Endodermal cell (in vitro differentiated cells): ENCODE results near the gene PSMG4. TPM values are rescaled to one million over a fixed set of nuclear protein-coding genes. Genes with fewer than 3 reads are reported as not detected.

Source experiments
- DNase-seq: peaks from one replicate; pipeline ENCODE4 v3.0.0-alpha.2; 2017
- H3K27ac ChIP-seq: 2 replicates; pipeline ENCODE4 v1.5.1; 2013; ENCODE audit warnings: mild to moderate bottlenecking, low read depth, low read length, moderate library complexity
- H3K27me3 ChIP-seq: 2 replicates; pipeline ENCODE4 v1.6.1; 2013; ENCODE audit warnings: mild to moderate bottlenecking, low read length, moderate library complexity; ENCODE audit not compliant: insufficient read depth, control insufficient read depth, poor library complexity, severe bottlenecking
- H3K36me3 ChIP-seq: 2 replicates; pipeline ENCODE4 v1.7.0; 2013; ENCODE audit warnings: mild to moderate bottlenecking, low read length, moderate library complexity; ENCODE audit not compliant: control insufficient read depth, insufficient read depth
- H3K4me1 ChIP-seq: one replicate; pipeline ENCODE4 v1.7.0; 2013; ENCODE audit warnings: low read length; ENCODE audit not compliant: control insufficient read depth, insufficient read depth
- H3K4me3 ChIP-seq: 2 replicates; pipeline ENCODE4 v1.5.1; 2013; ENCODE audit warnings: mild to moderate bottlenecking, low read length, moderate library complexity
- H3K9ac ChIP-seq: 2 replicates; pipeline ENCODE4 v1.6.1; 2013; ENCODE audit warnings: mild to moderate bottlenecking, low read length, moderate library complexity; ENCODE audit not compliant: poor library complexity, severe bottlenecking; ENCODE audit errors: extremely low read depth
- H3K9me3 ChIP-seq: 2 replicates; pipeline ENCODE4 v1.6.1; 2013; ENCODE audit warnings: mild to moderate bottlenecking, low read length, moderate library complexity; ENCODE audit not compliant: control insufficient read depth
- H3K27ac Mint-ChIP-seq: 2 replicates; pipeline ENCODE4 v1.8.0; 2020; ENCODE audit warnings: mixed read lengths
- H3K27me3 Mint-ChIP-seq: 2 replicates; pipeline ENCODE4 v1.8.0; 2021; ENCODE audit warnings: mild to moderate bottlenecking, mixed read lengths; ENCODE audit not compliant: insufficient read depth
- H3K36me3 Mint-ChIP-seq: 2 replicates; pipeline ENCODE4 v1.8.0; 2020; ENCODE audit warnings: low read depth, mixed read lengths
- H3K4me1 Mint-ChIP-seq: 2 replicates; pipeline ENCODE4 v1.8.0; 2020; ENCODE audit warnings: mixed read lengths
- H3K4me3 Mint-ChIP-seq: 2 replicates; pipeline ENCODE4 v1.8.0; 2020; ENCODE audit warnings: mild to moderate bottlenecking, moderate library complexity, mixed read lengths
- H3K9me3 Mint-ChIP-seq: 2 replicates; pipeline ENCODE4 v1.8.0; 2020; ENCODE audit warnings: mild to moderate bottlenecking, mixed read lengths
- WGBS, 2 experiments: methylation state at CpG; one replicate each; pipeline versions ENCODE4 v1.1.5 to v1.1.7; 2013; ENCODE audit warnings: missing lambda C conversion rate in 2 of 2, mixed read lengths in 1 of 2; ENCODE audit not compliant: insufficient coverage in 1 of 2, insufficient read length in 1 of 2; 5-methylcytosine and 5-hydroxymethylcytosine counted together
- total RNA-seq, 2 donors: library from RNA; stranded (reverse); fragmentation: NEBNext Ultra II Directional in 1 of 2; extraction: Animal tissue kit (Norgen Biotek cat#: 25700) in 1 of 2; gene quantifications; 2 replicates in 1 of 2; 3 replicates in 1 of 2; pipeline ENCODE4 v1.2.1, GENCODE V29; 2021
- TF ChIP-seq, protein P1 (sequence below): fragments of 200-600 bp; sonication (generic); conservative IDR thresholded peaks from 2 replicates; pipeline ENCODE4 v1.5.0; 2021; ENCODE audit warnings: antibody characterized with exemption, mild to moderate bottlenecking

Gene PSMG4
- total RNA-seq, 2 donors from 2014 or later, result 16.0 to 21.5 TPM

DNA sequence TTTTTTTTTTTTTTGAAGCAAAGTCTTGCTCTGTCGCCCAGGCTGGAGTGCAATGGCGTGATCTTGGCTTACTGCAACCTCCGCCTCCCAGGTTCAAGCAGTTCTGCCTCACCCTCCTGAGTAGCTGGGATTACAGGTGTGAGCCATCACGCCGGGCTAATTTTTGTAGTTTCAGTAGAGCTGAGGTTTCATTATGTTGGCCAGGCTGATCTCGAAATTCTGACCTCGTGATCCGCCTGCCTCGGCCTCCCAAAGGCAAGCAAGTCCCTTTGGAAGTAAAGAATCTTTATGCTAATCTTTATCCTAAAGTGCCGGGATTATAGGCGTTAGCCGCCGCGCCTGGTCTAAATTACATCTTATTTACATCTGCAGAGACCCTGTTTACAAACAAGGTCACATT is 1.5 kb downstream of the PSMG4 start:
- Mint-ChIP-seq H3K36me3 (peaks cover 7% of the 10 kb centered on the region), H3K4me1 (peaks cover 13% of the 10 kb centered on the region), H3K27ac (no peak overlapping the region), H3K27me3 (peaks cover 31% of the 10 kb centered on the region), H3K4me3 (peak overlapping the region; percentile 90), H3K9me3 (no peaks in the 10 kb centered on the region)
- Histone ChIP-seq H3K36me3 (no peaks in the 10 kb centered on the region), H3K4me1 (no peaks in the 10 kb centered on the region), H3K27me3 (peaks cover 14% of the 10 kb centered on the region), H3K9me3 (no peaks in the 10 kb centered on the region), H3K9ac (no peak overlapping the region), H3K27ac (no peak overlapping the region), H3K4me3 (no peak overlapping the region)
- DNase-seq, result no peak
- WGBS, 2 experiments, result 81 to 84% methylated on average over 13 to 14 of the region's 14 CpGs
- TF ChIP-seq, protein P1, sequence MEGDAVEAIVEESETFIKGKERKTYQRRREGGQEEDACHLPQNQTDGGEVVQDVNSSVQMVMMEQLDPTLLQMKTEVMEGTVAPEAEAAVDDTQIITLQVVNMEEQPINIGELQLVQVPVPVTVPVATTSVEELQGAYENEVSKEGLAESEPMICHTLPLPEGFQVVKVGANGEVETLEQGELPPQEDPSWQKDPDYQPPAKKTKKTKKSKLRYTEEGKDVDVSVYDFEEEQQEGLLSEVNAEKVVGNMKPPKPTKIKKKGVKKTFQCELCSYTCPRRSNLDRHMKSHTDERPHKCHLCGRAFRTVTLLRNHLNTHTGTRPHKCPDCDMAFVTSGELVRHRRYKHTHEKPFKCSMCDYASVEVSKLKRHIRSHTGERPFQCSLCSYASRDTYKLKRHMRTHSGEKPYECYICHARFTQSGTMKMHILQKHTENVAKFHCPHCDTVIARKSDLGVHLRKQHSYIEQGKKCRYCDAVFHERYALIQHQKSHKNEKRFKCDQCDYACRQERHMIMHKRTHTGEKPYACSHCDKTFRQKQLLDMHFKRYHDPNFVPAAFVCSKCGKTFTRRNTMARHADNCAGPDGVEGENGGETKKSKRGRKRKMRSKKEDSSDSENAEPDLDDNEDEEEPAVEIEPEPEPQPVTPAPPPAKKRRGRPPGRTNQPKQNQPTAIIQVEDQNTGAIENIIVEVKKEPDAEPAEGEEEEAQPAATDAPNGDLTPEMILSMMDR, result no peak

DNA sequence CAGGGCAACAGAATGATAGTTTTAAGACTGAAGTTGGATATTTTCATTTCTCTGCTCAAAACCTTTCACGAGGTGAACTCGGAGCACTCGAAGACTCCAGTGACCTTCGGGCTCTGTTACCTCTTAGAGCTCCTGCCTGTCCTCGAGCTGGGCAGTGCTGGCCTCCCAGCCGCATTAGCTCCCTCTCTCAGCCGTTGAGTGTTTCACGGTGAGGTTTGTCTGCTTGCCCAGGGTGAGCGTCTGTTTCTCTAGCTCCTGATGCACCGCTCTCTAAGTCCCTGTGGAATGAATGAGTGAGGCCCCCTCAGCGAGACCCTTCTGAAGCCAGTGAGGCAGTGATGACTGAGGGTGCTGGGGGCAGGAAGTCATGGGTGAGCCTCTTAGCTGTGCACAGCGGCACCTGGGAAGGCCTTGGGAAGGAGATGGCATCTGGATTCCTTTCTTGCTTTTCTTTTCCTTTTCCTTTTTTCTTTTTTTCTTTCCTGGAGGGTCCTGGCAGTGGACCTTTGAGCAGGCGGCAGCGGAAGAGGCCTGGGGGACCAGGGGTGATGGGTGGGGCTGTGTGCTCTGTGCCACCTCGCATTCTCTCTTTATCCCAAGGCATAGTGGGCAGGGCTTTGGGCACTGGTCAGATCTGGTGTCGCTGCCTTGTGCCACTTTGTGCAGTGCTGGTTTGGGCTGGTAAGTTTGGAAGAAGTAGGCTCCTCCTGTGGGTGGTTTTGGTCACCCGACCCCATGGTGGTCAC is 2.2 kb downstream of the PSMG4 start:
- H3K27ac ChIP-seq, result no peak overlapping the region
- no peak for DNase-seq
- H3K36me3 Mint-ChIP-seq, result peaks cover 7% of the 10 kb centered on the region
- H3K9ac ChIP-seq, result no peak overlapping the region
- TF ChIP-seq, protein P1, result no peak
- WGBS, 2 experiments, result 73 to 83% methylated on average over 10 to 17 of the region's 17 CpGs
- H3K9me3 Mint-ChIP-seq, result no peaks in the 10 kb centered on the region
- H3K4me3 Mint-ChIP-seq, result peak overlapping the region; percentile 90
- H3K9me3 ChIP-seq, result no peaks in the 10 kb centered on the region
- H3K4me1 ChIP-seq, result no peaks in the 10 kb centered on the region
- peaks cover 8% of the 10 kb centered on the region for H3K27me3 ChIP-seq
- peaks cover 25% of the 10 kb centered on the region for H3K27me3 Mint-ChIP-seq
- no peak overlapping the region for H3K27ac Mint-ChIP-seq
- H3K4me3 ChIP-seq, result no peak overlapping the region
- peaks cover 13% of the 10 kb centered on the region for H3K4me1 Mint-ChIP-seq
- H3K36me3 ChIP-seq, result no peaks in the 10 kb centered on the region

DNA sequence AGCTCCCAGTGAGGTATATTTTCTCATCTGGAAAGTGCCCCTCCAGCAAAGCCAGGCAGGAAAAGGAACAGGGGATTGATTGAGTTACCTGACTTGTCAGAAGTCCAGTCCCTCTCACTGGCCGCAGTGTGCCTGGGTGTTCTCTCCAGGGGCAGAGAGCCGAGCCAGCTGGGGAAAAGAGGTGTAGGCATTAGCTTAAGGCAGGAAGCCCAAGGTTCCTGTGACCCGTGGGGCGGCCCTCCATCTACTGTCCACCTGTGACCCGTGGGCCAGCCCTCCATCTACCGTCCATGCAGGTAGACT is 2.7 kb downstream of the PSMG4 start:
- no peaks in the 10 kb centered on the region for H3K36me3 ChIP-seq
- no peak overlapping the region for H3K27ac ChIP-seq
- no peaks in the 10 kb centered on the region for H3K4me1 ChIP-seq
- no peak overlapping the region for H3K4me3 Mint-ChIP-seq
- H3K27ac Mint-ChIP-seq, result no peak overlapping the region
- peaks cover 13% of the 10 kb centered on the region for H3K4me1 Mint-ChIP-seq
- peaks cover 3% of the 10 kb centered on the region for H3K27me3 ChIP-seq
- H3K9me3 Mint-ChIP-seq, result no peaks in the 10 kb centered on the region
- no peak overlapping the region for H3K9ac ChIP-seq
- H3K36me3 Mint-ChIP-seq, result peaks cover 10% of the 10 kb centered on the region
- no peaks in the 10 kb centered on the region for H3K9me3 ChIP-seq
- no peak for DNase-seq
- 62 to 63% methylated on average over 6 of the region's 6 CpGs for WGBS, 2 experiments
- peaks cover 20% of the 10 kb centered on the region for H3K27me3 Mint-ChIP-seq
- TF ChIP-seq, protein P1, result no peak
- H3K4me3 ChIP-seq, result no peak overlapping the region
